ENCODE data around the gene POU3F1.

- no peak for TF ChIP-seq POLR2A (IDR thresholded peaks at IDR 0.05)
- TF ChIP-seq, protein P1, sequence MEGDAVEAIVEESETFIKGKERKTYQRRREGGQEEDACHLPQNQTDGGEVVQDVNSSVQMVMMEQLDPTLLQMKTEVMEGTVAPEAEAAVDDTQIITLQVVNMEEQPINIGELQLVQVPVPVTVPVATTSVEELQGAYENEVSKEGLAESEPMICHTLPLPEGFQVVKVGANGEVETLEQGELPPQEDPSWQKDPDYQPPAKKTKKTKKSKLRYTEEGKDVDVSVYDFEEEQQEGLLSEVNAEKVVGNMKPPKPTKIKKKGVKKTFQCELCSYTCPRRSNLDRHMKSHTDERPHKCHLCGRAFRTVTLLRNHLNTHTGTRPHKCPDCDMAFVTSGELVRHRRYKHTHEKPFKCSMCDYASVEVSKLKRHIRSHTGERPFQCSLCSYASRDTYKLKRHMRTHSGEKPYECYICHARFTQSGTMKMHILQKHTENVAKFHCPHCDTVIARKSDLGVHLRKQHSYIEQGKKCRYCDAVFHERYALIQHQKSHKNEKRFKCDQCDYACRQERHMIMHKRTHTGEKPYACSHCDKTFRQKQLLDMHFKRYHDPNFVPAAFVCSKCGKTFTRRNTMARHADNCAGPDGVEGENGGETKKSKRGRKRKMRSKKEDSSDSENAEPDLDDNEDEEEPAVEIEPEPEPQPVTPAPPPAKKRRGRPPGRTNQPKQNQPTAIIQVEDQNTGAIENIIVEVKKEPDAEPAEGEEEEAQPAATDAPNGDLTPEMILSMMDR (IDR thresholded peaks at IDR 0.05) = no peak
Observed at GRCh38 chr1:38062361-38063288, 16.0 kb upstream of the POU3F1 start.

Data from thyroid gland (tissue), 4 donors.